Measurements from ENCODE around the gene DCHS2. TPM values are rescaled to one million over a fixed set of nuclear protein-coding genes. Genes with fewer than 3 reads are reported as not detected.

Gene DCHS2
- total RNA-seq, 1 donor from 2014 or later, result 4.1 TPM

- no peak for DNase-seq (ENCODE audit: low spot score in 2 of 2, unreplicated experiment in 2 of 2)
- H3K36me3 Mint-ChIP-seq, result no peaks in the 10 kb centered on the region
- TF ChIP-seq CTCF (IDR thresholded peaks at IDR 0.05; ENCODE audit: unreplicated experiment), result no peak
Measured at GRCh38 chr4:154360491-154360890, 131.1 kb downstream of the DCHS2 start.

GRCh38 chr4:154354883-154355282 is 136.7 kb downstream of the DCHS2 start:
- peaks cover 31% of the 10 kb centered on the region for H3K27me3 Mint-ChIP-seq (ENCODE audit: low read depth)
- no peak for TF ChIP-seq CTCF (IDR thresholded peaks at IDR 0.05; ENCODE audit: unreplicated experiment)
- no peaks in the 10 kb centered on the region for H3K36me3 Mint-ChIP-seq
- no peaks in the 10 kb centered on the region for H3K9me3 Mint-ChIP-seq
- DNase-seq (ENCODE audit: low spot score in 2 of 2, unreplicated experiment in 2 of 2), result no peak
- H3K4me3 Mint-ChIP-seq, result no peak overlapping the region
- H3K27ac Mint-ChIP-seq, result no peak overlapping the region
- H3K4me1 Mint-ChIP-seq, result no peaks in the 10 kb centered on the region

More at GRCh38 chr4:154360491-154360890, 131.1 kb downstream of the DCHS2 start:
- H3K27ac Mint-ChIP-seq, result no peak overlapping the region
- no peaks in the 10 kb centered on the region for H3K9me3 Mint-ChIP-seq
- H3K4me3 Mint-ChIP-seq, result no peak overlapping the region
- peaks cover 8% of the 10 kb centered on the region for H3K4me1 Mint-ChIP-seq
- H3K27me3 Mint-ChIP-seq (ENCODE audit: low read depth), result peaks cover 18% of the 10 kb centered on the region

GRCh38 chr4:154349829-154350228 is 141.8 kb downstream of the DCHS2 start:
- Mint-ChIP-seq H3K4me1 (no peaks in the 10 kb centered on the region), H3K9me3 (no peaks in the 10 kb centered on the region), H3K27me3 (ENCODE audit: low read depth) (peaks cover 48% of the 10 kb centered on the region), H3K27ac (no peak overlapping the region), H3K36me3 (no peaks in the 10 kb centered on the region), H3K4me3 (no peak overlapping the region)
- no peak for DNase-seq (ENCODE audit: low spot score in 2 of 2, unreplicated experiment in 2 of 2)
- no peak for TF ChIP-seq CTCF (IDR thresholded peaks at IDR 0.05; ENCODE audit: unreplicated experiment)

- peaks cover 1% of the 10 kb centered on the region for H3K9me3 Mint-ChIP-seq
- no peak for TF ChIP-seq CTCF (IDR thresholded peaks at IDR 0.05; ENCODE audit: unreplicated experiment)
- no peaks in the 10 kb centered on the region for H3K36me3 Mint-ChIP-seq
- peaks cover 42% of the 10 kb centered on the region for H3K27me3 Mint-ChIP-seq (ENCODE audit: low read depth)
- no peak for DNase-seq (ENCODE audit: low spot score in 2 of 2, unreplicated experiment in 2 of 2)
- H3K4me3 Mint-ChIP-seq, result no peak overlapping the region
- no peaks in the 10 kb centered on the region for H3K4me1 Mint-ChIP-seq
- H3K27ac Mint-ChIP-seq, result no peak overlapping the region
Measured at GRCh38 chr4:154348657-154349056, 142.9 kb downstream of the DCHS2 start.

GRCh38 chr4:154345359-154345758 is 146.2 kb downstream of the DCHS2 start:
- no peaks in the 10 kb centered on the region for H3K36me3 Mint-ChIP-seq
- no peaks in the 10 kb centered on the region for H3K4me1 Mint-ChIP-seq
- no peak for TF ChIP-seq CTCF (IDR thresholded peaks at IDR 0.05; ENCODE audit: unreplicated experiment)
- H3K4me3 Mint-ChIP-seq, result no peak overlapping the region
- peaks cover 33% of the 10 kb centered on the region for H3K27me3 Mint-ChIP-seq (ENCODE audit: low read depth)
- H3K9me3 Mint-ChIP-seq, result peaks cover 12% of the 10 kb centered on the region
- no peak for DNase-seq (ENCODE audit: low spot score in 2 of 2, unreplicated experiment in 2 of 2)
- H3K27ac Mint-ChIP-seq, result no peak overlapping the region

- DNase-seq (ENCODE audit: low spot score in 2 of 2, unreplicated experiment in 2 of 2), result no peak
- TF ChIP-seq CTCF (IDR thresholded peaks at IDR 0.05; ENCODE audit: unreplicated experiment), result no peak
- Mint-ChIP-seq H3K9me3 (peaks cover 12% of the 10 kb centered on the region), H3K4me3 (no peak overlapping the region), H3K4me1 (no peaks in the 10 kb centered on the region), H3K27me3 (ENCODE audit: low read depth) (peaks cover 29% of the 10 kb centered on the region), H3K27ac (no peak overlapping the region), H3K36me3 (no peaks in the 10 kb centered on the region)
Measured at GRCh38 chr4:154344686-154345085, 146.9 kb downstream of the DCHS2 start.

Data from mesothelial cell of epicardium (in vitro differentiated cells).